Nephron (organoid): ENCODE measurements around the gene MRFAP1L1.

Experiments
- H3K27ac Mint-ChIP-seq, 3 experiments: 2 replicates each; pipeline ENCODE4 v1.8.0; 2020; ENCODE audit warnings: mixed read lengths in 3 of 3, mild to moderate bottlenecking in 2 of 3, moderate library complexity in 1 of 3
- H3K27me3 Mint-ChIP-seq: 2 replicates; pipeline ENCODE4 v1.8.0; 2021; ENCODE audit warnings: low read depth, mild to moderate bottlenecking, moderate library complexity, mixed read lengths
- H3K36me3 Mint-ChIP-seq: 2 replicates; pipeline ENCODE4 v1.8.0; 2020; ENCODE audit warnings: low read depth, mixed read lengths
- H3K4me1 Mint-ChIP-seq: 2 replicates; pipeline ENCODE4 v1.8.0; 2020; ENCODE audit warnings: mixed read lengths
- H3K4me3 Mint-ChIP-seq, 3 experiments: 2 replicates each; pipeline ENCODE4 v1.8.0; 2020; ENCODE audit warnings: mild to moderate bottlenecking in 3 of 3, mixed read lengths in 3 of 3, moderate library complexity in 2 of 3
- H3K9me3 Mint-ChIP-seq: 2 replicates; pipeline ENCODE4 v1.8.0; 2020; ENCODE audit warnings: mixed read lengths
- TF ChIP-seq, protein P1 (sequence below), 3 experiments: fragments of 200-600 bp; sonication (generic); IDR thresholded peaks; one replicate each; pipeline ENCODE4 v1.5.0; 2021; ENCODE audit warnings: antibody characterized with exemption in 3 of 3; ENCODE audit not compliant: unreplicated experiment in 3 of 3

MRFAP1L1 gene

DNA sequence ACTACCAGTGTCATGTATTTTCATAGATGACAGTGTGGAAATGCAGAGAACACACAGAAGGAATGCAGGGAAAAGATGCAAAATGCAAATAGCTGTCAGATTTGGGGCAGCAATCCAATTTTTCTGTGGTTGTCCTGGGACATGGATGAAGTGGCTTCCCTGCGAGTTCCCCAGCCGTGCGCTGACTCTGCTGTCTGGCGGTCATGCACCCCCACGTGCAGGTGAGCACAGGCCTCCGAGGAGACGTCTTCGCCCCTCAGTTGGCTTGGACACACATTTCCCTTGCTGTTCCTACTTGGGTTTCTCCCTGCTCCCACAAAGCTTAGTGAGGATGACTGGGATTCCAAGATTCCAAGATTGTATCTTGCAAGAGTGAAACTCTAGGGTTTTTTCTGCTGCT is 30.7 kb upstream of the MRFAP1L1 start:
- no peaks in the 10 kb centered on the region for H3K4me1 Mint-ChIP-seq
- peaks cover 9% of the 10 kb centered on the region for H3K27me3 Mint-ChIP-seq
- no peaks in the 10 kb centered on the region for H3K36me3 Mint-ChIP-seq
- peaks cover 6% of the 10 kb centered on the region for H3K9me3 Mint-ChIP-seq
- no peak overlapping the region for H3K27ac Mint-ChIP-seq
- no peak overlapping the region for H3K4me3 Mint-ChIP-seq
- TF ChIP-seq, protein P1, sequence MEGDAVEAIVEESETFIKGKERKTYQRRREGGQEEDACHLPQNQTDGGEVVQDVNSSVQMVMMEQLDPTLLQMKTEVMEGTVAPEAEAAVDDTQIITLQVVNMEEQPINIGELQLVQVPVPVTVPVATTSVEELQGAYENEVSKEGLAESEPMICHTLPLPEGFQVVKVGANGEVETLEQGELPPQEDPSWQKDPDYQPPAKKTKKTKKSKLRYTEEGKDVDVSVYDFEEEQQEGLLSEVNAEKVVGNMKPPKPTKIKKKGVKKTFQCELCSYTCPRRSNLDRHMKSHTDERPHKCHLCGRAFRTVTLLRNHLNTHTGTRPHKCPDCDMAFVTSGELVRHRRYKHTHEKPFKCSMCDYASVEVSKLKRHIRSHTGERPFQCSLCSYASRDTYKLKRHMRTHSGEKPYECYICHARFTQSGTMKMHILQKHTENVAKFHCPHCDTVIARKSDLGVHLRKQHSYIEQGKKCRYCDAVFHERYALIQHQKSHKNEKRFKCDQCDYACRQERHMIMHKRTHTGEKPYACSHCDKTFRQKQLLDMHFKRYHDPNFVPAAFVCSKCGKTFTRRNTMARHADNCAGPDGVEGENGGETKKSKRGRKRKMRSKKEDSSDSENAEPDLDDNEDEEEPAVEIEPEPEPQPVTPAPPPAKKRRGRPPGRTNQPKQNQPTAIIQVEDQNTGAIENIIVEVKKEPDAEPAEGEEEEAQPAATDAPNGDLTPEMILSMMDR (IDR thresholded peaks at IDR 0.05; ENCODE audit: unreplicated experiment in 3 of 3), result no peak

DNA sequence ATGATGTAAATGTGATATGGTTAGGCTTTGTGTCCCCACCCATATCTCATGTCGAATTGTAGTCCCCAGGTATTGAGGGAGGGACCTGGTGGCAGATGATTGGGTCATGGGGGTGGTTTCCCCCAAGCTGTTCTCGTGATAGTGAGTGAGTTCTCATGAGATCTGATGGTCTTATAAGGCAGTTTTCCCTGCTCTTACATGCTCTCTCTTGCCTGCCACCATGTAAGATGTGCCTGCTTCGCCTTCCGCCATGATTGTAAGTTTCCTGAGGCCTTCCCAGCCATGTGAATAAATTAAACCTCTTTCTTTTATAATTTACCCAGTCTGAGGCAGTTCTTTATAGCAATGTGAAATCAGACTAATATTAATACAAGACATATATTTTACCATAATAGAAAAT is 30.3 kb upstream of the MRFAP1L1 start:
- TF ChIP-seq, protein P1 (IDR thresholded peaks at IDR 0.05; ENCODE audit: unreplicated experiment in 3 of 3), result no peak
- no peaks in the 10 kb centered on the region for H3K4me1 Mint-ChIP-seq
- no peak overlapping the region for H3K4me3 Mint-ChIP-seq
- peaks cover 9% of the 10 kb centered on the region for H3K27me3 Mint-ChIP-seq
- no peak overlapping the region for H3K27ac Mint-ChIP-seq
- H3K36me3 Mint-ChIP-seq, result no peaks in the 10 kb centered on the region
- peaks cover 6% of the 10 kb centered on the region for H3K9me3 Mint-ChIP-seq

DNA sequence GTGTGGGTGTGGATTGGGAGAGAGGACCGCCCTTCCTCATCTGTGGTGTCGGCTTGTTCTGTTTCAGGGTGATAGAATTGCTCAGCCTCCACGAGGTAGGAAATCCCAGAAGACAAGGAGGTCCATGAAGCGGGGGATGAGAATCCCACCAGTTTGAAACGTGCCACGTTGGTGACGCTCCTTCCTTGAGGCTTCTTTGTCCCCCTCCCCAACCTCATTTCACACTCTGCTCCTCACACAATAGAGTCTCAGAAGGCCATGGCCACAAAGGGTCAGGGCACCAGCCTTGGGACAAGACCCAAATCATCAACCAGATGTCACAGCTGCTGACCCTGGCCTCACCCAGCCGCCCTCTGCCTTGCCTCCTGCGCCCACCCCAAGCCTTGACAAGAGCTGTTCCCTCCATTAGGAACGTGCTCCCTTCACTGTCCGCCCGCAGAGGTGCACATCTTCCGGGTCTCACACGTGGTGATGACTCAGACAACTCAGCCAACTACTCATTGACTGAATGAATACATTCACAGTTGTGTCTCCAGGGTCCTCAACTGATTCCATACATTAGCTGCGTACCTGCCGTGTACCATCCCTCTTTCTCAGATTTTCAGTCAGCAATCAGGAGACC is 24.6 kb upstream of the MRFAP1L1 start:
- Mint-ChIP-seq H3K9me3 (no peaks in the 10 kb centered on the region), H3K4me1 (no peaks in the 10 kb centered on the region), H3K27me3 (peaks cover 15% of the 10 kb centered on the region), H3K36me3 (no peaks in the 10 kb centered on the region), H3K4me3 (no peak overlapping the region), H3K27ac (no peak overlapping the region)
- TF ChIP-seq, protein P1 (IDR thresholded peaks at IDR 0.05; ENCODE audit: unreplicated experiment in 3 of 3), result no peak

DNA sequence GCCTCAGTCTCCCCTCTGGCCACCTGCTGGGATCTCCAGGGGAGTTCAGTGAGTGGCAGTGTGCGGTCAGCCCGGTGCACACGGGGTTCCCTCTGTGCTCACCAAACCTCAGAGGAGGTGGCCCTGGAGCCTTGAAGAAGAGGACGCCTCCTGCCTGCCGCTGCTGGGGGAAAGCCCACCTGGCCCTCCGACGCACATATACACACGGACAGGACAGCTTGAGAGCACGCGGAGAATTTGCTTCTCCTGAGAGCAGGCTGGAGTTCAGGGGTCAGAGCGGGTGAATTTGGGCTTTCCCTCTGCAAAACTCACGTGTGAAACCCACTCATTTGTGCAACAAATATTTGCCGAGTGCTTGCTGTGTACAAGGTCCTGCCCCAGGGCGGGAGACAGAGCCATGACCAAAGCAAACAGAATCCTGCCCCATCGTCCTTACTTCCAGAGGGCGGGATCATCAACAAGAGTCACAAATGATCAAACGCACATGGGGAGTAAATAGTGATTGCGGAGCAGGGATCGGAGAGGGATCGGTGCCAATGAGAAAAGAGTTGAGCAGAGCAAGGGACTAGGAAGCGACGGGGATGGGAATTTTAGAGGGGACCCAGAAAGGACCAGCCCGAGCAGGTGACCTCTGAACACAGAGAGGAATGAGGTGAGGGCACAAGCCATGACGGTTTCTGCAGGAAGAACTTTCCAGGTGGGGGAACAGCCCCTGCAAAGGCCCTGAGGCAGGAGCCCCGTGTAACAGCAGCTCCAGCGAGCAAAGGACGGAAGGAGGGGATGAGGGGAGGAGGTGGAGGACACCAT is 23.9 kb upstream of the MRFAP1L1 start:
- no peak overlapping the region for H3K4me3 Mint-ChIP-seq
- TF ChIP-seq, protein P1 (IDR thresholded peaks at IDR 0.05; ENCODE audit: unreplicated experiment in 3 of 3), result no peak
- no peak overlapping the region for H3K27ac Mint-ChIP-seq
- H3K9me3 Mint-ChIP-seq, result no peaks in the 10 kb centered on the region
- H3K4me1 Mint-ChIP-seq, result peaks cover 1% of the 10 kb centered on the region
- H3K27me3 Mint-ChIP-seq, result peaks cover 16% of the 10 kb centered on the region
- H3K36me3 Mint-ChIP-seq, result no peaks in the 10 kb centered on the region

DNA sequence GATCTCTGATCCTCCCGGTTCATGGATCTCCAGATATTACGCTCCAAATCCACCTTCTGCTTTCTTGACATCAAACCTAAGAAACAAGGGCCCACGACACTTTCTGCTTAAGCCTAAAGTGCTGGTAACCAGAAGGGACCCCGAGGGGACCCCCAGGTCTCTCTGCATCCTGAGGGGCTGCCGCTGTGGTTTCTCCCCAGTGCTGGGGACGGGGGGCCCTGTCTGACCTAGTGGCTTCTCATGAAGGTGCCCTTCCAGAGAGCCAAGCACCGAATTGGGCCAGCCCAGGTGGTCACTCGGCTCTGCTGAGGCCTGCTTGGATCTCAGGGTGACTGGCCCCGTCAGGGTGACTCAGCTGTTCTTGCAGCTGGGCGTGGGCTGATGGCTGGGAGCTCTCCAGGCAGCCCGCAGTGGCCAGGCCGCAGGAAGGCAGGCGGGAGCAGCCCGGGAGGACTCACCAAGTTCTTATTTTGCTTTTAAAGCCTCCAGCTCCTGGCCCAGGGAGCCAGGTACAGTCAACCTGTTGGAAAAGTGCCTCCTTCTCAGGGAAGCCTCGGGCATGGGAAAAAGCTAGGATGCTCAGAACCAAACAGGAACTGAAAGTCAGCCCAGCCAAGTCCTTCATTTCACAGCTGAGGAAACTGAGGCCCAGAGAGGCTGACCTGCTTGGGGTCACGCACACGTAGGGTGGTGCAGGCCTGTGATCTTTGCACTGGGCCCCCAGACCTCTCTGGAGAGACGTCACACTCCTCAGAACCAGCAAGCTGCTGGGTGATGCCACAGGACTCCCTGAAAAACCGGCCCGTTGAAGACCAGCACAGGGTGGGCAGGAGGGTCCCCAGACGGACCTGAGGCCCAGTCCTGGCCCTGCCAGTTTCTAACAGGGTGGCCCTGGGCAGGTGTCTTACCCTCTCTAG is 23.0 kb upstream of the MRFAP1L1 start:
- TF ChIP-seq, protein P1 (IDR thresholded peaks at IDR 0.05; ENCODE audit: unreplicated experiment in 3 of 3), result no peak
- Mint-ChIP-seq H3K4me1 (peaks cover 10% of the 10 kb centered on the region), H3K36me3 (no peaks in the 10 kb centered on the region), H3K27me3 (peaks cover 14% of the 10 kb centered on the region), H3K27ac (no peak overlapping the region), H3K9me3 (no peaks in the 10 kb centered on the region), H3K4me3 (no peak overlapping the region)
